H1 (cell line): ENCODE data around the gene FAM241A. TPM values are rescaled to one million over a fixed set of nuclear protein-coding genes. Genes with fewer than 3 reads are reported as not detected.

Experiments
- CTCF ChIA-PET: fragments of 300-600 bp; sonication (Branson Sonifier 250); formaldehyde crosslinking; loops from one replicate; lab custom pipeline; 2021; ENCODE audit not compliant: partially characterized antibody; lab: Charles Lee
- POLR2A ChIA-PET: fragments of 300-600 bp; sonication (Branson Sonifier 250); formaldehyde crosslinking; loops from one replicate; lab custom pipeline; 2021; ENCODE audit warnings: inconsistent platforms; ENCODE audit not compliant: partially characterized antibody; lab: Charles Lee
- DNase-seq, 2 experiments: peaks; one replicate each; pipeline versions ENCODE4 v3.0.0 to v3.0.0-alpha.2; 2010 to 2022; ENCODE audit warnings: low spot score in 2 of 2, low read depth in 1 of 2, mixed read lengths in 1 of 2
- FAIRE-seq: peaks from 2 replicates; lab custom pipeline; 2011; peaks lifted over from hg19 to GRCh38; lab: Jason Lieb, UNC
- H2AFZ ChIP-seq: 2 replicates; pipeline ENCODE4 v1.8.1; 2012; ENCODE audit warnings: low read length, inconsistent platforms
- H2AK5ac ChIP-seq: 2 replicates; pipeline ENCODE4 v1.6.1; 2013; ENCODE audit warnings: low read depth, low read length
- H2BK120ac ChIP-seq: replicated peaks from 2 replicates; pipeline ENCODE3; 2013; ENCODE audit warnings: low read depth, low read length, inconsistent platforms
- H2BK12ac ChIP-seq: 2 replicates; pipeline ENCODE4 v1.6.1; 2013; ENCODE audit warnings: low read depth, low read length
- H2BK15ac ChIP-seq: 2 replicates; pipeline ENCODE4 v1.6.1; 2013; ENCODE audit warnings: low read length
- H2BK20ac ChIP-seq: 2 replicates; pipeline ENCODE4 v1.6.1; 2013; ENCODE audit warnings: low read length
- H2BK5ac ChIP-seq: 2 replicates; pipeline ENCODE4 v1.6.1; 2013; ENCODE audit warnings: low read depth, low read length
- H3K14ac ChIP-seq: 2 replicates; pipeline ENCODE4 v1.6.1; 2013; ENCODE audit warnings: inconsistent platforms; ENCODE audit not compliant: insufficient read length
- H3K18ac ChIP-seq: 2 replicates; pipeline ENCODE4 v1.6.1; 2013; ENCODE audit warnings: low read length; ENCODE audit errors: extremely low read depth
- H3K23ac ChIP-seq: 2 replicates; pipeline ENCODE4 v1.6.1; 2013; ENCODE audit warnings: inconsistent platforms; ENCODE audit not compliant: insufficient read length
- H3K23me2 ChIP-seq: 2 replicates; pipeline ENCODE4 v1.6.1; 2013; ENCODE audit warnings: low read depth, low read length
- H3K27ac ChIP-seq: 2 replicates; pipeline ENCODE4 v1.6.1; 2011; ENCODE audit warnings: low read depth, low read length, inconsistent platforms
- H3K27me3 ChIP-seq, 4 experiments: replicated peaks in 1 of 4; 1 replicate in 1 of 4; 2 replicates in 3 of 4; pipeline versions ENCODE4 v1.6.1 to v1.8.1; 2011 to 2013; ENCODE audit warnings: low read length in 3 of 4, mild to moderate bottlenecking in 3 of 4, inconsistent platforms in 2 of 4, mixed read lengths in 2 of 4, moderate library complexity in 1 of 4; ENCODE audit not compliant: control insufficient read depth in 3 of 4, insufficient read depth in 3 of 4; ENCODE audit errors: extremely low read depth in 1 of 4
- H3K36me3 ChIP-seq, 4 experiments: 2 replicates each; pipeline versions ENCODE4 v1.6.1 to v1.8.1; 2011 to 2013; ENCODE audit warnings: mild to moderate bottlenecking in 4 of 4, low read length in 3 of 4, moderate library complexity in 2 of 4, control low read depth in 1 of 4, inconsistent platforms in 1 of 4; ENCODE audit not compliant: insufficient read depth in 4 of 4, control insufficient read depth in 2 of 4
- H3K4ac ChIP-seq: replicated peaks from 2 replicates; pipeline ENCODE3; 2013; ENCODE audit warnings: low read length, low read depth, mixed read lengths, inconsistent platforms; ENCODE audit not compliant: insufficient read length
- H3K4me1 ChIP-seq, 4 experiments: replicated peaks in 1 of 4; 1 replicate in 1 of 4; 2 replicates in 3 of 4; pipeline versions ENCODE4 v1.6.1 to v1.8.1; 2011 to 2013; ENCODE audit warnings: low read length in 3 of 4, inconsistent platforms in 2 of 4, mixed read lengths in 1 of 4; ENCODE audit not compliant: insufficient read depth in 4 of 4, control insufficient read depth in 3 of 4
- H3K4me2 ChIP-seq, 2 experiments: 2 replicates each; pipeline versions ENCODE4 v1.6.1 to v1.8.1; 2011 to 2013; ENCODE audit warnings: low read depth in 2 of 2, low read length in 2 of 2, control low read depth in 1 of 2, inconsistent platforms in 1 of 2, mild to moderate bottlenecking in 1 of 2; ENCODE audit not compliant: insufficient read depth in 1 of 2
- H3K4me3 ChIP-seq, 4 experiments: fragments of 200-600, 300-600 bp in 1 of 4; sonication (generic), shearing (Covaris generic), sonication (Bioruptor Twin) in 1 of 4; 2 replicates each; pipeline versions ENCODE4 v1.5.1 to v1.8.1; 2011 to 2016; ENCODE audit warnings: low read length in 4 of 4, low read depth in 3 of 4, control low read depth in 2 of 4, inconsistent platforms in 2 of 4, mild to moderate bottlenecking in 2 of 4, mixed read lengths in 1 of 4, moderate library complexity in 1 of 4; ENCODE audit not compliant: insufficient read depth in 2 of 4; ENCODE audit errors: extremely low read depth in 1 of 4
- H3K56ac ChIP-seq: replicated peaks from 2 replicates; pipeline ENCODE3; 2013; ENCODE audit warnings: low read depth, mild to moderate bottlenecking, mixed read lengths, low read length, inconsistent platforms; ENCODE audit not compliant: insufficient read length
- H3K79me1 ChIP-seq: 2 replicates; pipeline ENCODE4 v1.6.1; 2013; ENCODE audit warnings: low read depth, low read length, control low read depth
- H3K79me2 ChIP-seq, 2 experiments: 2 replicates each; pipeline versions ENCODE4 v1.6.1 to v1.8.1; 2012 to 2013; ENCODE audit warnings: low read length in 2 of 2, mild to moderate bottlenecking in 2 of 2, inconsistent platforms in 1 of 2; ENCODE audit not compliant: insufficient read depth in 2 of 2, control insufficient read depth in 1 of 2
- H3K9ac ChIP-seq, 4 experiments: replicated peaks in 1 of 4; 1 replicate in 1 of 4; 2 replicates in 3 of 4; pipeline versions ENCODE4 v1.6.1 to v1.8.1; 2011 to 2013; ENCODE audit warnings: low read depth in 3 of 4, low read length in 3 of 4, control low read depth in 2 of 4, mild to moderate bottlenecking in 2 of 4, moderate library complexity in 2 of 4, inconsistent platforms in 1 of 4; ENCODE audit errors: extremely low read depth in 1 of 4
- H3K9me3 ChIP-seq, 2 experiments: 2 replicates each; pipeline versions ENCODE4 v1.6.1 to v1.8.1; 2012 to 2013; ENCODE audit warnings: mild to moderate bottlenecking in 2 of 2, moderate library complexity in 2 of 2, control low read depth in 1 of 2, inconsistent platforms in 1 of 2, low read depth in 1 of 2, low read length in 1 of 2, mixed read lengths in 1 of 2; ENCODE audit not compliant: insufficient read depth in 2 of 2
- H4K20me1 ChIP-seq, 2 experiments: replicated peaks in 1 of 2; 2 replicates each; pipeline versions ENCODE3 to v1.8.1; 2011 to 2013; ENCODE audit warnings: inconsistent platforms in 2 of 2, low read length in 2 of 2, mild to moderate bottlenecking in 1 of 2; ENCODE audit not compliant: insufficient read depth in 2 of 2, control insufficient read depth in 1 of 2
- H4K5ac ChIP-seq: 2 replicates; pipeline ENCODE4 v1.6.1; 2013; ENCODE audit warnings: low read length, low read depth, mixed read lengths, inconsistent platforms; ENCODE audit not compliant: insufficient read length
- H4K8ac ChIP-seq: 2 replicates; pipeline ENCODE4 v1.8.0; 2013; ENCODE audit warnings: mild to moderate bottlenecking, moderate library complexity, low read length, inconsistent platforms; ENCODE audit not compliant: insufficient read depth; ENCODE audit errors: extremely low read depth
- H4K91ac ChIP-seq: replicated peaks from 2 replicates; pipeline ENCODE3; 2013; ENCODE audit warnings: low read length, mixed read lengths, inconsistent platforms; ENCODE audit not compliant: insufficient read length
- RFX5 ChIP-seq: IDR thresholded peaks from 2 replicates; pipeline ENCODE4 v1.6.1; 2011; ENCODE audit warnings: low read depth, low read length, improper control_type of control experiment, borderline replicate concordance
- WGBS, 2 experiments: shearing (Covaris generic) in 1 of 2; methylation state at CpG; one replicate each; pipeline versions ENCODE4 v1.1.6 to v1.1.7; 2013 to 2015; ENCODE audit warnings: low lambda C conversion rate in 2 of 2, mixed read lengths in 2 of 2, inconsistent platforms in 1 of 2, low coverage in 1 of 2, missing lambda C conversion rate in 1 of 2; ENCODE audit not compliant: insufficient replicate concordance in 2 of 2, insufficient coverage in 1 of 2, insufficient read length in 1 of 2; ENCODE audit errors: extremely low coverage in 1 of 2, missing lambda C conversion rate in 1 of 2; 5-methylcytosine and 5-hydroxymethylcytosine counted together
- polyA plus RNA-seq, 7 experiments: library from polyadenylated mRNA; depleted of rRNA in 3 of 7; stranded (reverse) in 5 of 7; unstranded in 2 of 7; fragments of >200 nt in 5 of 7; fragments of 200-250 nt in 2 of 7; gene quantifications; 1 replicate in 5 of 7; 2 replicates in 1 of 7; 4 replicates in 1 of 7; pipeline versions ENCODE4 v1.2.1 to v1.2.3, GENCODE V29; 2011 to 2013; ENCODE audit warnings: missing spikeins in 2 of 7, mixed read lengths in 2 of 7
- total RNA-seq: library from RNA; stranded (reverse); fragmentation: NEBNext Ultra II Directional; extraction: Animal tissue kit (Norgen Biotek cat#: 25700); gene quantifications from 2 replicates; pipeline ENCODE4 v1.2.1, GENCODE V29; 2021

FAM241A gene
- total and polyA plus RNA-seq, 2 of the 8 experiments (the other 6 are each of a cell fraction or from before 2014, with no cell fraction given) = 0.20 to 0.73 TPM

GRCh38 chr4:112176596-112176995, 31.3 kb downstream of the FAM241A start:
- Histone ChIP-seq H2BK120ac (no peak overlapping the region), H3K18ac (no peak overlapping the region), H2BK12ac (no peak overlapping the region), H4K20me1 (no peaks in the 10 kb centered on the region), H3K4me3 (no peak overlapping the region), H4K91ac (no peak overlapping the region), H3K9me3 (no peaks in the 10 kb centered on the region), H3K79me2 (no peaks in the 10 kb centered on the region), H2BK20ac (no peak overlapping the region), H3K23me2 (no peaks in the 10 kb centered on the region), H3K27ac (no peak overlapping the region), H3K9ac (no peak overlapping the region), H3K56ac (no peak overlapping the region), H2AK5ac (no peak overlapping the region), H3K4me2 (no peak overlapping the region), H2AFZ (no peak overlapping the region), H3K79me1 (no peaks in the 10 kb centered on the region), H3K36me3 (no peaks in the 10 kb centered on the region), H4K5ac (no peak overlapping the region), H3K14ac (no peak overlapping the region), H3K27me3 (no peaks in the 10 kb centered on the region), H3K4ac (no peak overlapping the region), H2BK5ac (no peak overlapping the region), H3K23ac (no peak overlapping the region), H4K8ac (no peak overlapping the region), H2BK15ac (no peak overlapping the region), H3K4me1 (no peaks in the 10 kb centered on the region)
- 92% methylated on average over 2 of the region's 2 CpGs; no CpG with 5 or more reads in 1 of the 2 experiments for WGBS, 2 experiments
- no peak for DNase-seq
- FAIRE-seq = no peak
- CTCF ChIA-PET = no interaction called here
- POLR2A ChIA-PET = no interaction called here
- TF ChIP-seq RFX5 = no peak
